ENCODE results near the gene SYNPR.

SYNPR gene

DNA sequence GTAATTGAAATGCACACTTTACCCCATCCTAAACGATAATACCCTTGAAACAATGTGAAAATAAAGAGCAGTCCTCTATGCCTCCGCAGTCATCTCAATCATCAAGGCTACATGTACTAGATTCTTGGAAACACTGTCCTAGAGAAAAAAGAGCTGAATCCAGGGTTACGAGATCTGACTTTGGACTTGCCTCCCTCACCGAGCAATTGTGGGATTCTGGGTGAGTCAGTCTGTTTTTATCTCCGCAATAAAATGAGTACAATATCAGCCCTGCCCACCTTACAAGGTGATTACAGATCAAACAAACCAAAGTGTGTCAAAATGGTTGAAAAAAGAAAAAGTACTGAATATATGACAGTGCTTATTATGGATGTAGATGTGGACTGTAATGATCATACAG is 222.1 kb downstream of the SYNPR start:
- TF ChIP-seq JUND (IDR thresholded peaks at IDR 0.05; ENCODE audit: low read depth) = no peak
- DNase-seq (ENCODE audit: low read depth in 1 of 2, low spot score in 1 of 2) = no peak
- in situ Hi-C loops (cut with HindIII; ENCODE audit: low pct_unique_long_range_greater_than_20kb, low sequenced_read_pairs) = no loop called here

DNA sequence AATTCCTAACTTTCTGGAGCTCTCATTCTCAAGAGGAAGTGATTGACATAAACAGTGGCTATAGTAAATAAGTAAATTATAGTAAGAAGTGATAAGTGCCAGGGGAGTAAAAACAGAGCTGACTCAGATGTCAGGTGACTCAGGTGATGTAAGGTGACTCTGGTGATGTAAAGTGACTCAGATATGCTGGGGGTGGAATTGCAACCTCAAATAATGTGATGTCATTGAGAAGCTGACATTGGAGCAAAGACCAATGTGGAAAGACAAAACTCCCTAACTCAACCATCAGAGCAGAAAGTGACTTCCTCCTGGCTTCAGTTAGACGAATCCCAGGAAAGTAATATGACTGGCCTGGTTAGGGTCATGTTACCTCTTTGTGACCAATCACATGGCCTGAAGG is 230.2 kb downstream of the SYNPR start:
- TF ChIP-seq JUND (IDR thresholded peaks at IDR 0.05; ENCODE audit: low read depth) = no peak
- in situ Hi-C loops (cut with HindIII; ENCODE audit: low pct_unique_long_range_greater_than_20kb, low sequenced_read_pairs) = no loop called here

DNA sequence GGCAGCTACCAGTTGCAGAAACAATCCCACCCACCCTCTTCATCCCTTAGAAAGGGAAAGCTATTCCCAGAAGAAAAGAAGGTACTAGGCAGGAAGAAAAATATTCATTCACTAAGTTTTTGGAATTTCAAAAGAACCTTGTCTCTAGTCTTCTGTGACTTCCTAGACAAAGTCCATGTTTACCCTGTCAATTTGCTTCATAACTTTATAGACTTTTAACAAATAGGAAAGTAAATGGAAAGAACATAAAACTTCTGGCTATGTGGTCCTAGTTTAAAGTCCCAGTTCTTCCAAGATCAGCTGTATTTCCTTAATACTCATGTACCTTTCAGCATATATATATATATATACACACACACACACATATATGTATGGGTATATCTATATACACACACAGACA is 230.7 kb downstream of the SYNPR start:
- no peak for TF ChIP-seq JUND (IDR thresholded peaks at IDR 0.05; ENCODE audit: low read depth)
- in situ Hi-C loops (cut with HindIII; ENCODE audit: low pct_unique_long_range_greater_than_20kb, low sequenced_read_pairs) = no loop called here

More for the DNA sequence above, 230.2 kb downstream of the SYNPR start:
- no peak for DNase-seq (ENCODE audit: low read depth in 1 of 2, low spot score in 1 of 2)

DNA sequence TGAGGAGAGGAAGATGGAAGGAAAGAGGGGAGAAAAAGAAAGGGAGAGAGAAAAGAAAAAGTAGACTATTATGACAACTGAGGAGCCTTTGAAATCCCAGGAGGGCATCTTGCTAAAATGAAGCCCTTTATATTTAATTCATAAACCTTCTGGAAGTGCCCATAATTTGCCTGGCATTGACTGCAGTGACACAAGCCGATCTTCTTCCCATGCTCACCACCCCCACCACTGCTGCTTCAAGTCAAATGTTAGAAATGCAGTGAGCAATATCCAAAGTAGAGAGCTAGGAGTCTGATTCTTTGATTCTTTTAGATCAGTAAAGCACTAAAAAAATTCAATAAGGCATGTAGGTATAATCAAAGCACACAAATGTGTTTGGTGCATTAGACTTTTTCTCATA is 235.7 kb downstream of the SYNPR start:
- in situ Hi-C loops (cut with HindIII; ENCODE audit: low pct_unique_long_range_greater_than_20kb, low sequenced_read_pairs) = no loop called here
- no peak for DNase-seq (ENCODE audit: low read depth in 1 of 2, low spot score in 1 of 2)
- TF ChIP-seq JUND (IDR thresholded peaks at IDR 0.05; ENCODE audit: low read depth) = no peak

More for the DNA sequence above, 230.7 kb downstream of the SYNPR start:
- no peak for DNase-seq (ENCODE audit: low read depth in 1 of 2, low spot score in 1 of 2)

DNA sequence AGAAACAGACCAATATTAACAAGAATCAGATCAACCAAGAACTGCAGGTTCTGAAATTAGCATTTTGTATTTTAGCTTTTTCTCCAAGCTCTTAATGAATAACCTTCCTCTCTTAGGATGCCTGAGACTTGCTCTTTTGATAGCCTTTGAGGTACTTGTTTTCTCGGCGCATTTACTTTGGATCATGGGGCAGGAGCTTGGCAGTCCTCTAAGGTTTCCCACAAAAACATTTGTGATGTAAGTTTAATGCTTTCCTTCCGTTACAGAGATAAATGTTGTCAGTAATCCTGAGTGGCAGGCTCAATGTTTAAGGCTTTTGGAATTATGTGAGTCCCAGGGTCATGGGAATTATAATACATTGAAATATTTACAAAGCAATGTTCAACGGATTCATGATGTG is 236.6 kb downstream of the SYNPR start:
- TF ChIP-seq JUND (IDR thresholded peaks at IDR 0.05; ENCODE audit: low read depth) = no peak
- in situ Hi-C loops (cut with HindIII; ENCODE audit: low pct_unique_long_range_greater_than_20kb, low sequenced_read_pairs) = no loop called here
- DNase-seq (ENCODE audit: low read depth in 1 of 2, low spot score in 1 of 2) = no peak

DNA sequence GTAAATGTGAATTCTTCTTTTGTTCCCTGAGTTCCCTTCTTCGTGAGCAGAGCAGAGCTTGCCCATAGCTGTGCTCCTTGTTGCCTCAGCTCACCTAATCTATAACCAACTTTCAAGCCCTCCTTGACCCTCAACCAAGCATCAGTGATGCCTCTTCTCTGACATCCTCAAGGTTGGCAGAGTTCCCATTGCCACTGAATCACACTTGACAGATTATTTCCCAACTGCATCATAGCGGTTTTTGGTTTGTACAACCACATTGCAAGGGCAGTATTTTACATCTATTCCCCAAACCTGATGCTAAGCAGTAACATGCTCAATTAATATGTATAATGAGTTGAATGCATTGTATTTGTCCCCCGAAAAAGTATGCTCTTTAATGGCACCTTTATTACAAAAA is 241.3 kb downstream of the SYNPR start:
- no peak for DNase-seq (ENCODE audit: low read depth in 1 of 2, low spot score in 1 of 2)
- in situ Hi-C loops (cut with HindIII; ENCODE audit: low pct_unique_long_range_greater_than_20kb, low sequenced_read_pairs) = no loop called here
- TF ChIP-seq JUND (IDR thresholded peaks at IDR 0.05; ENCODE audit: low read depth) = no peak

DNA sequence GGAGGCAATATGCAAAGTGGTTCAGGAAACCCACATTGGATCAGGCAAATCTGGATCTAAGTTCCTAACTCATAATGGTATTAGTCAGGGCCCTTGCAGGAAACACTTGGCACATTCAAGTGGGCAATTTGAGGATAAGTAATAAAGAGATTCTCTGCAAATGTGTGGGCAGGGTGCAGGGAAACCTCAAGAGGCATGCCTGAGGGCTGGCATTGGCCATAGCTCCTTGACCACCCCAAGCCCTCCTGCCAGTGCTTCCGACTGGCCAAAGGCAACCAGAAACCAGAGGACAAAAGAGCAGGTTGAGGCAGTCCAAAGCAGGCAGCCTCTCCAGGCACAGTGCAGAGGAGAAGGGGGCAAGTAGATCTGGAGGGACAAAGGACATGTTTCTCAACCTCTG is 243.5 kb downstream of the SYNPR start:
- no peak for DNase-seq (ENCODE audit: low read depth in 1 of 2, low spot score in 1 of 2)
- no peak for TF ChIP-seq JUND (IDR thresholded peaks at IDR 0.05; ENCODE audit: low read depth)
- in situ Hi-C loops (cut with HindIII; ENCODE audit: low pct_unique_long_range_greater_than_20kb, low sequenced_read_pairs) = no loop called here

DNA sequence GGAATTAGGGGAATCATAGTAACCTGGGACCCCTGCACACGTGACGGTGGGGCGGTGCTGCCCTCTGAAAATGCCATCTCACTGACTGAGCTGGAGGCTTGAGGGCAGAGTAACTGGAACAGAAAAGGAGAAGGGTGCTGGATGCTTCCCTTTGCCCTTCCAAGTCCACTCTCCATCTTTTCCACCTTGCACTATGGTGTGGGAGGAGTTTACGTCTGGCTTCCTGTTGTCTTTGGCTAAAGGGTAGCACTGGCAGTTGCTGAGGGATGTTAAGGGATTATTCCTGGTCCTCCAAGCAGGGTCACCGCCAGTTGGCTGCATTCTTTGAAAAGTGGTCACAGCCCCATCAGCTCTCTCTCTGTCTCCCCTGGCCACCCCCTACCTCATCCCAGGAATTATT is 245.0 kb downstream of the SYNPR start:
- DNase-seq (ENCODE audit: low read depth in 1 of 2, low spot score in 1 of 2) = no peak
- no peak for TF ChIP-seq JUND (IDR thresholded peaks at IDR 0.05; ENCODE audit: low read depth)
- in situ Hi-C loops (cut with HindIII; ENCODE audit: low pct_unique_long_range_greater_than_20kb, low sequenced_read_pairs) = no loop called here

DNA sequence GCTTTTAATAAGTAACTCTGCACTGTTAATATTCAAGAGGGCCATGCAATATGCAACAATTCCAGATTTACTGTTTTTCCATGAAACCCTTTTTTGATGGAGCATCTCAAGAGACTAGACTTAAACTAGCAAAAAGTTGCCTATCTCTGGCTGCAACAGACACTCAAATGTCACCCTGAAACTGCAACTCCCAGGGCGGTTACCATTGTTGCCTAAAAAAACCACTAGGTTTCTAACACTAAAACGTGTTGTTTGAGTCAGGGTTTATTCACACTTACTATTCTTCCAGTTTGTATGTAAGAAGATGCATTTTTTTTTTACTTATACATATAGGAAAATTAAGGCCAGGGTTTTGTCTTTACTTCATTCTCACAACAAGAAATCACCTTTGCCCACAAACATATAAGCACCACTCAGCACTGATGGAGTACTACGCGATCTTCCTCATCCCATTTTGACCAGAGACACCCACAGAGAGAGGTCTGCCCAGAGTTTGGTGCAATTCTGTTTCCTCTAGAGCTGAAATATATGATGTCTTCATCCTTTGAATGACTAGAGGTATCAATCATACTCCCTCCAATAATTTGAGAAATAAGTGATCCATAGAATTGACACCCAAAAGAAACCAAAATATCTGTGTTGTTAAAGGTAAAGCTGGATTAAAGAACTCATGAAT is 250.4 kb downstream of the SYNPR start:
- in situ Hi-C loops (cut with HindIII; ENCODE audit: low pct_unique_long_range_greater_than_20kb, low sequenced_read_pairs) = no loop called here
- TF ChIP-seq JUND (IDR thresholded peaks at IDR 0.05; ENCODE audit: low read depth) = no peak
- no peak for DNase-seq (ENCODE audit: low read depth in 1 of 2, low spot score in 1 of 2)

DNA sequence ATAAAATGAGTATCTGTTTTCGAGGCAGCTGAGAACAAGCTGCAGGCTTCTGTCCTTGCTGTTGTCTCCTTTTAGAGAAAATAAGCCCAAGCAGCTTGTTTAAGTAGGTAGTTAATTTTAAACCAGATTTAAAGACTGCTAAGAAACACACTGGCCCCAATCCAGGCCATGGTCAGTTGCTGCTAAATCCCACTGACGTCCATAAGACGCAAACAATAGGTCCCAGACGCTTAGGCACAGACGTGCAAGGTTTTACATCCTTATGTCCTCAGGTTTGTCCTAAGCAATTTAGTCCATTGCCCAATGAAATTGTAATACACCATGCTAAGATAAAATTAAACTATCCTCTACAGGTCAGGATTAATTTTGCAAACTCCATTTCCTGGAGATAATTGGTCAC is 254.4 kb downstream of the SYNPR start:
- no peak for DNase-seq (ENCODE audit: low read depth in 1 of 2, low spot score in 1 of 2)
- no peak for TF ChIP-seq JUND (IDR thresholded peaks at IDR 0.05; ENCODE audit: low read depth)
- in situ Hi-C loops (cut with HindIII; ENCODE audit: low pct_unique_long_range_greater_than_20kb, low sequenced_read_pairs) = no loop called here

DNA sequence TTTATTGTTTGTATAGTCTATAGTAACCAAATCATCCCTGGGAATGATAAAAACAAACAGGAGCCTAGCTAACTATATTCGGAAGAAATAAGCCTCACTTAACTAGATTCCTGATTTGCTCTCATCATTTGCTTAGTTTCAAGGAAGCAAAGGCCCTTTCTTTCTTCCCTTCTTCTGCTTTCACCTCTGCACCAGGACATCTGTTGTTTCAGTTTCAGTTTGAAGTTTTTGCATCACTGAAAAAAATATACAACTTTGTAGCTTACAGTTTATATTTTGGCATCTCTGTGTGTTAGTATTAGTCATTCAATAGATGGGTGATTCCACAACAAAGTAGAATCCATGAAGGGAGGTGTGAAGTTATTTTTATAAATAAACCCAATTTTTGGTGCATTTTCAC is 260.8 kb downstream of the SYNPR start:
- in situ Hi-C loops (cut with HindIII; ENCODE audit: low pct_unique_long_range_greater_than_20kb, low sequenced_read_pairs) = no loop called here
- no peak for DNase-seq (ENCODE audit: low read depth in 1 of 2, low spot score in 1 of 2)
- no peak for TF ChIP-seq JUND (IDR thresholded peaks at IDR 0.05; ENCODE audit: low read depth)

DNA sequence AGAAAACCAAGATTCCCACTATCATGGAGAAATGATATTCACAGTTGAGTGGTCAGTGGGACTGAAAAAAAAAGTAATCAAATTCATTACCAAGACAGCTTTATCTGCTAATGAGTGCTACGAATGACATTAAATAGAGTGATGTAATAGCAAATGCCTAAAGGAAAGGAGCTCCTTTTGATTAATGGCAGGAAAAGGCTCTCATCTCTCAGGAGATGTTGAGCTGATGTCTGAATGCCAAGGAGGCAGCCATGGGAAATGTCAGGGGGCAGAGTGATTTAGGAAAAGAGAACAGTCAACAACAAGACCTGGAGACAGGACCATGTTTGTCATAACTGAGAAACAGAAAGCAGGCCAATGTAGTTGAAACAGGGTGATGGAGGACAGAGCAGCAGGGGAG is 277.7 kb downstream of the SYNPR start:
- in situ Hi-C loops (cut with HindIII; ENCODE audit: low pct_unique_long_range_greater_than_20kb, low sequenced_read_pairs) = no loop called here
- no peak for DNase-seq (ENCODE audit: low read depth in 1 of 2, low spot score in 1 of 2)

DNA sequence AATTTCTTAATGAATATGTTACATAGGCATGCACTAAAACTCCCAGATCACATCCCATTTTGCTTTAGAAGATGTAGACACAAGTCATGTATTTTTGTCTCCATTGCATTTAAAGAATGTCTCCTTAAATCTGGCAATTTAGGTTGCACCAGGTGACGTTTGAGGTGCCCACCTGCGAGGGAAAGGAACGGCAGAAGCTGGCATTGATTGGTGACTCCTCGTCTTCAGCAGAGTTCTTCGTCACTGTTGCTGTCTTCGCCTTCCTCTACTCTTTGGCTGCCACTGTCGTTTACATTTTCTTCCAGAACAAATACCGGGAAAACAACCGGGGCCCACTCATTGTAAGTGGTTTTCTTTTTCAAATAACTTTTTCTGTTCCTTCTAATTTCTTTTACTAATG is 278.3 kb downstream of the SYNPR start:
- no peak for TF ChIP-seq JUND (IDR thresholded peaks at IDR 0.05; ENCODE audit: low read depth)
- in situ Hi-C loops (cut with HindIII; ENCODE audit: low pct_unique_long_range_greater_than_20kb, low sequenced_read_pairs) = no loop called here
- no peak for DNase-seq (ENCODE audit: low read depth in 1 of 2, low spot score in 1 of 2)

More for the DNA sequence above, 277.7 kb downstream of the SYNPR start:
- TF ChIP-seq JUND (IDR thresholded peaks at IDR 0.05; ENCODE audit: low read depth) = no peak

DNA sequence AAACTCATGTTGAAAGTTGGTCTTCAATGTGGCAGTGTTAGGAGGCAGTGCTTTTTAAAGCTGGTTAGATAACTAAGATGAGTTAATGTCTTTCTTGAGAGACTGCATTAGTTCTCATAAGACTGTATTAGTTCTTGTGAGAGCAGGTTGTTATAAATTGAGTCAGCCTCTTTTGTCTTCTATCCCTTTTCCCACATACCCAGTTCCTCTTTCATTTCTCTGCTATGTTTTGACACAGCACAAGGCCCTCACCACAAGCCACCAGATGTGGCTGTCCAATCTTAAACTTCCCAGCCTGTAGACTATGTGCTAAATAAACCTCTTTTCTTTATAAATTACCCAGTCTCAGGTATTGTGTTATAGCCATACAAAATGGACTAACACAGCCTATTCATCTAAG is 279.8 kb downstream of the SYNPR start:
- in situ Hi-C loops (cut with HindIII; ENCODE audit: low pct_unique_long_range_greater_than_20kb, low sequenced_read_pairs) = no loop called here
- DNase-seq (ENCODE audit: low read depth in 1 of 2, low spot score in 1 of 2) = no peak
- no peak for TF ChIP-seq JUND (IDR thresholded peaks at IDR 0.05; ENCODE audit: low read depth)

Measured in T47D (cell line).